Effector CD4-positive, alpha-beta T cell (primary cell): ENCODE measurements around the gene GLRA3.
"Not testable (repeated sequence)": the region's sequence is repeated elsewhere in the genome, so short reads cannot be mapped to it uniquely, and the experiment has no call there.

ENCODE experiments used
- DNase-seq: peaks from one replicate; pipeline ENCODE4 v3.0.0-alpha.2; 2020

Gene GLRA3

GRCh38 chr4:174709526-174709925, 119.5 kb downstream of the GLRA3 start:
- DNase-seq = no peak

- DNase-seq = no peak
Measured at GRCh38 chr4:174708381-174708780, 120.7 kb downstream of the GLRA3 start.

- no peak for DNase-seq
Measured at GRCh38 chr4:174707902-174708301, 121.1 kb downstream of the GLRA3 start.

- no peak for DNase-seq
Measured at GRCh38 chr4:174707051-174707676, 121.9 kb downstream of the GLRA3 start.

- DNase-seq = no peak
Measured at GRCh38 chr4:174702979-174703478, 126.0 kb downstream of the GLRA3 start.

GRCh38 chr4:174699654-174700053, 129.4 kb downstream of the GLRA3 start:
- DNase-seq = no peak

- no peak for DNase-seq
Measured at GRCh38 chr4:174697896-174698295, 131.2 kb downstream of the GLRA3 start.

GRCh38 chr4:174697202-174697601, 131.8 kb downstream of the GLRA3 start:
- DNase-seq = no peak

GRCh38 chr4:174696657-174697056, 132.4 kb downstream of the GLRA3 start:
- no peak for DNase-seq

GRCh38 chr4:174691876-174692275, 137.2 kb downstream of the GLRA3 start:
- not testable (repeated sequence) for DNase-seq

GRCh38 chr4:174690665-174691064, 138.4 kb downstream of the GLRA3 start:
- DNase-seq = no peak

- DNase-seq = no peak
Measured at GRCh38 chr4:174689618-174690017, 139.4 kb downstream of the GLRA3 start.

GRCh38 chr4:174686826-174687225, 142.2 kb downstream of the GLRA3 start:
- DNase-seq = no peak

GRCh38 chr4:174681723-174682300, 147.2 kb downstream of the GLRA3 start:
- DNase-seq = no peak

- no peak for DNase-seq
Measured at GRCh38 chr4:174674305-174674840, 154.7 kb downstream of the GLRA3 start.

- DNase-seq = no peak
Measured at GRCh38 chr4:174673865-174674264, 155.2 kb downstream of the GLRA3 start.

- DNase-seq = no peak
Measured at GRCh38 chr4:174672276-174672675, 156.8 kb downstream of the GLRA3 start.

- DNase-seq = no peak
Measured at GRCh38 chr4:174669270-174669669, 159.8 kb downstream of the GLRA3 start.

- DNase-seq = no peak
Measured at GRCh38 chr4:174665799-174666198, 163.2 kb downstream of the GLRA3 start.

- DNase-seq = no peak
Measured at GRCh38 chr4:174663216-174663615, 165.8 kb downstream of the GLRA3 start.

- DNase-seq = no peak
Measured at GRCh38 chr4:174658246-174658645, 170.8 kb downstream of the GLRA3 start.

- no peak for DNase-seq
Measured at GRCh38 chr4:174657472-174657871, 171.6 kb downstream of the GLRA3 start.

GRCh38 chr4:174654634-174655033, 174.4 kb downstream of the GLRA3 start:
- DNase-seq = no peak

GRCh38 chr4:174650711-174651355, 178.2 kb downstream of the GLRA3 start:
- DNase-seq = no peak
